Measurements from ENCODE around the gene SP100. TPM values are rescaled to one million over a fixed set of nuclear protein-coding genes. Genes with fewer than 3 reads are reported as not detected.

SP100 gene
- total RNA-seq, 2 donors from 2014 or later = 0.11 to 0.70 TPM

- DNase-seq = no peak
- no peak for TF ChIP-seq CTCF (conservative IDR thresholded peaks at IDR 0.05)
- no peaks in the 10 kb centered on the region for H3K27me3 Mint-ChIP-seq (ENCODE audit: insufficient read depth)
- no peak overlapping the region for H3K9ac ChIP-seq (ENCODE audit: extremely low read depth, low read length, poor library complexity, severe bottlenecking)
- H3K4me1 ChIP-seq (ENCODE audit: control insufficient read depth, insufficient read depth, low read length) = no peaks in the 10 kb centered on the region
- no peaks in the 10 kb centered on the region for H3K27me3 ChIP-seq (ENCODE audit: control insufficient read depth, insufficient read depth, low read length, poor library complexity, severe bottlenecking)
- no peaks in the 10 kb centered on the region for H3K36me3 ChIP-seq (ENCODE audit: control insufficient read depth, insufficient read depth, low read length)
- no peak overlapping the region for H3K4me3 ChIP-seq (ENCODE audit: low read length)
- peaks cover 8% of the 10 kb centered on the region for H3K4me1 Mint-ChIP-seq
- H3K27ac Mint-ChIP-seq = no peak overlapping the region
- H3K4me3 Mint-ChIP-seq = no peak overlapping the region
- 80 to 81% methylated on average over 1 to 2 of the region's 2 CpGs for WGBS, 2 experiments (ENCODE audit: insufficient coverage in 1 of 2, insufficient read length in 1 of 2)
- no peaks in the 10 kb centered on the region for H3K9me3 Mint-ChIP-seq
- no peaks in the 10 kb centered on the region for H3K9me3 ChIP-seq (ENCODE audit: control insufficient read depth, low read length)
- no peak overlapping the region for H3K27ac ChIP-seq (ENCODE audit: low read depth, low read length)
- H3K36me3 Mint-ChIP-seq (ENCODE audit: low read depth) = no peaks in the 10 kb centered on the region
Observed at GRCh38 chr2:230455005-230455684, 39.1 kb downstream of the SP100 start.

- no peak overlapping the region for H3K4me3 ChIP-seq (ENCODE audit: low read length)
- peaks cover 8% of the 10 kb centered on the region for H3K4me1 Mint-ChIP-seq
- WGBS, 2 experiments (ENCODE audit: insufficient coverage in 1 of 2, insufficient read length in 1 of 2) = 92% methylated on average over 2 to 4 of the region's 4 CpGs
- no peak overlapping the region for H3K27ac ChIP-seq (ENCODE audit: low read depth, low read length)
- TF ChIP-seq CTCF (conservative IDR thresholded peaks at IDR 0.05) = no peak
- no peak overlapping the region for H3K4me3 Mint-ChIP-seq
- DNase-seq = no peak
- H3K4me1 ChIP-seq (ENCODE audit: control insufficient read depth, insufficient read depth, low read length) = no peaks in the 10 kb centered on the region
- H3K27me3 Mint-ChIP-seq (ENCODE audit: insufficient read depth) = no peaks in the 10 kb centered on the region
- no peaks in the 10 kb centered on the region for H3K9me3 ChIP-seq (ENCODE audit: control insufficient read depth, low read length)
- no peaks in the 10 kb centered on the region for H3K9me3 Mint-ChIP-seq
- no peak overlapping the region for H3K27ac Mint-ChIP-seq
- H3K36me3 ChIP-seq (ENCODE audit: control insufficient read depth, insufficient read depth, low read length) = no peaks in the 10 kb centered on the region
- no peaks in the 10 kb centered on the region for H3K36me3 Mint-ChIP-seq (ENCODE audit: low read depth)
- no peaks in the 10 kb centered on the region for H3K27me3 ChIP-seq (ENCODE audit: control insufficient read depth, insufficient read depth, low read length, poor library complexity, severe bottlenecking)
- no peak overlapping the region for H3K9ac ChIP-seq (ENCODE audit: extremely low read depth, low read length, poor library complexity, severe bottlenecking)
Observed at GRCh38 chr2:230457073-230457768, 41.2 kb downstream of the SP100 start.

- Histone ChIP-seq H3K36me3 (ENCODE audit: control insufficient read depth, insufficient read depth, low read length) (no peaks in the 10 kb centered on the region), H3K9me3 (ENCODE audit: control insufficient read depth, low read length) (no peaks in the 10 kb centered on the region), H3K4me3 (ENCODE audit: low read length) (no peak overlapping the region), H3K4me1 (ENCODE audit: control insufficient read depth, insufficient read depth, low read length) (no peaks in the 10 kb centered on the region), H3K27ac (ENCODE audit: low read depth, low read length) (no peak overlapping the region), H3K27me3 (ENCODE audit: control insufficient read depth, insufficient read depth, low read length, poor library complexity, severe bottlenecking) (no peaks in the 10 kb centered on the region), H3K9ac (ENCODE audit: extremely low read depth, low read length, poor library complexity, severe bottlenecking) (no peak overlapping the region)
- Mint-ChIP-seq H3K27me3 (ENCODE audit: insufficient read depth) (no peaks in the 10 kb centered on the region), H3K36me3 (ENCODE audit: low read depth) (no peaks in the 10 kb centered on the region), H3K4me1 (peaks cover 8% of the 10 kb centered on the region), H3K4me3 (no peak overlapping the region), H3K9me3 (no peaks in the 10 kb centered on the region), H3K27ac (no peak overlapping the region)
- no peak for DNase-seq
- TF ChIP-seq CTCF (conservative IDR thresholded peaks at IDR 0.05) = no peak
Observed at GRCh38 chr2:230457793-230458192, 41.8 kb downstream of the SP100 start.

Measured in endodermal cell (in vitro differentiated cells).